Measurements from ENCODE around the gene CCDC71. TPM values are rescaled to one million over a fixed set of nuclear protein-coding genes. Genes with fewer than 3 reads are reported as not detected.

Gene CCDC71
- total RNA-seq, 1 experiment from 2014 or later, result 17.8 TPM

DNA sequence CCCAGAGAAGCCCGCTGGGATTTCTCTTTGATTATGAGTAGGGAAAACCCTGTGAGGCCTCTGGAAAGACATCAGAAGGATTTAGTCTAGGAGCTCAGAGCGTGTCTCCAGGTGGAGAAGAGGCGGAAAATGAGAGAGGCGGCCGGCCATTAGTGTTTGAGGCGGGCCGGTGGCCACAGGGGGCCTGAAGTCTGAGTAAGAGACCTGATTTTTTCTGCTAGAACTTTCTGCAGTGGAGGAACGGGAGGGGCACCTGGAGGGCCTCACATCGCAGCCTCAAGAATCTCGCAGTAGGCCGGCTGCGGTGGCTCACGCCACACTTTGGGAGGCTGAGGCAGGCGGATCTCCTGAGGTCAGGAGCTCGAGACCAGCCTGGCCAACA lies 33.8 kb upstream of the CCDC71 start:
- H3F3A ChIP-seq (ENCODE audit: insufficient read depth, low read depth), result no peaks in the 10 kb centered on the region
- H2AFZ ChIP-seq, result no peak overlapping the region
- DNase-seq, result no peak
- no peaks in the 10 kb centered on the region for H3K9me2 ChIP-seq (ENCODE audit: insufficient read depth)
- H3K4me2 ChIP-seq, result no peak overlapping the region
- intact Hi-C loops (cut with micrococcal nuclease; ENCODE audit: unreplicated experiment), result no loop called here
- TF ChIP-seq EZH2 (IDR thresholded peaks at IDR 0.05; ENCODE audit: low read depth), result no peak
- TF ChIP-seq, protein P1, sequence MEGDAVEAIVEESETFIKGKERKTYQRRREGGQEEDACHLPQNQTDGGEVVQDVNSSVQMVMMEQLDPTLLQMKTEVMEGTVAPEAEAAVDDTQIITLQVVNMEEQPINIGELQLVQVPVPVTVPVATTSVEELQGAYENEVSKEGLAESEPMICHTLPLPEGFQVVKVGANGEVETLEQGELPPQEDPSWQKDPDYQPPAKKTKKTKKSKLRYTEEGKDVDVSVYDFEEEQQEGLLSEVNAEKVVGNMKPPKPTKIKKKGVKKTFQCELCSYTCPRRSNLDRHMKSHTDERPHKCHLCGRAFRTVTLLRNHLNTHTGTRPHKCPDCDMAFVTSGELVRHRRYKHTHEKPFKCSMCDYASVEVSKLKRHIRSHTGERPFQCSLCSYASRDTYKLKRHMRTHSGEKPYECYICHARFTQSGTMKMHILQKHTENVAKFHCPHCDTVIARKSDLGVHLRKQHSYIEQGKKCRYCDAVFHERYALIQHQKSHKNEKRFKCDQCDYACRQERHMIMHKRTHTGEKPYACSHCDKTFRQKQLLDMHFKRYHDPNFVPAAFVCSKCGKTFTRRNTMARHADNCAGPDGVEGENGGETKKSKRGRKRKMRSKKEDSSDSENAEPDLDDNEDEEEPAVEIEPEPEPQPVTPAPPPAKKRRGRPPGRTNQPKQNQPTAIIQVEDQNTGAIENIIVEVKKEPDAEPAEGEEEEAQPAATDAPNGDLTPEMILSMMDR (conservative IDR thresholded peaks at IDR 0.05), result no peak
- no peaks in the 10 kb centered on the region for H3K79me2 ChIP-seq (ENCODE audit: low read depth)
- H3K27ac ChIP-seq, result no peak overlapping the region
- BruUV-seq (replicated peaks), result no TSS peak
- H3K4me1 ChIP-seq (replicated peaks; ENCODE audit: insufficient read depth), result no peaks in the 10 kb centered on the region
- no peaks in the 10 kb centered on the region for H3K27me3 ChIP-seq (ENCODE audit: insufficient read depth, low read depth)
- H3K36me3 ChIP-seq (ENCODE audit: low read depth), result no peaks in the 10 kb centered on the region
- no peak overlapping the region for H3K4me3 ChIP-seq
- POLR2A ChIA-PET (ENCODE audit: unreplicated experiment), result no interaction called here
- H4K20me1 ChIP-seq (ENCODE audit: insufficient read depth), result no peaks in the 10 kb centered on the region
- CTCF ChIA-PET, result no interaction called here
- H3K9me3 ChIP-seq (ENCODE audit: insufficient read depth, low read depth), result no peaks in the 10 kb centered on the region

DNA sequence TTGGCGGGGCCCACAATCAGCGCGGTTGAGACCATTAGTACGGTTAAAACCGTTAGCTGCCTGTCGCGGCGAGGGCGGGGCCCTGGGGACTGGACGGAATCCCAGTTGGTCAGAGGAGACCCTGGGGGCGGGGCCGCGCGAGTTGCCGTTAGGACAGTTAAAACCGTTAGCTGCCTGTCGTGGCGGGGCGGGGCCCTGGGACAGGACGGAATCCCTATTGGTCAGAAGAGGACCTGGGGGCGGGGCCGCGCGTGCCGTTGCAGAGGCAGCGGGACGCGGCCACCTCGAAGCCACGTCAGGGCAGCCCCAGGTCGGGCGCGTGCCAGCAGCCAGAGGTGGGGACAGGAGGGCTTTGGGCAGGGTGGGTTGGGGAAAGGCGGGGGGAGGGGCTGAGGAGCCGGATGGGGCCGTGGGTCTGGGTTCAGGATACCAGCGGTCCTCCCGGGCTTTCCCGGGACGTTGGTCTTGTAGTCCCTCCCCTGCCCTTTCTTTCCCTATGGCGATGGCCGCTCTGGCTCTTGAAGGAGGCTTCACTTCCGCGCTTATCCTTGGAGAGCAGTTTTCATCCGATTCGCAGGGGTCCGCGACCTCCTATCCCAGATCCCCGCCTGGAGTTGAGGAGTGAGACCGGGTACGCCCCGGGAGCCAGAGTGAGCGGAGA lies 33.2 kb upstream of the CCDC71 start:
- ChIA-PET POLR2A (ENCODE audit: unreplicated experiment) (no interaction called here), CTCF (no interaction called here)
- intact Hi-C loops (cut with micrococcal nuclease; ENCODE audit: unreplicated experiment), result no loop called here
- Histone ChIP-seq H3K27me3 (ENCODE audit: insufficient read depth, low read depth) (no peaks in the 10 kb centered on the region), H3K9me2 (ENCODE audit: insufficient read depth) (no peaks in the 10 kb centered on the region), H3F3A (ENCODE audit: insufficient read depth, low read depth) (no peaks in the 10 kb centered on the region), H3K36me3 (ENCODE audit: low read depth) (no peaks in the 10 kb centered on the region), H3K4me2 (no peak overlapping the region), H3K4me1 (replicated peaks; ENCODE audit: insufficient read depth) (no peaks in the 10 kb centered on the region), H4K20me1 (ENCODE audit: insufficient read depth) (no peaks in the 10 kb centered on the region), H3K9me3 (ENCODE audit: insufficient read depth, low read depth) (no peaks in the 10 kb centered on the region), H2AFZ (no peak overlapping the region), H3K79me2 (ENCODE audit: low read depth) (no peaks in the 10 kb centered on the region), H3K27ac (no peak overlapping the region), H3K4me3 (no peak overlapping the region)
- TF ChIP-seq, protein P1 (conservative IDR thresholded peaks at IDR 0.05), result no peak
- TF ChIP-seq EZH2 (IDR thresholded peaks at IDR 0.05; ENCODE audit: low read depth), result no peak
- peak in 1 of 2 experiments; percentile 4 for DNase-seq
- BruUV-seq (replicated peaks), result no TSS peak

DNA sequence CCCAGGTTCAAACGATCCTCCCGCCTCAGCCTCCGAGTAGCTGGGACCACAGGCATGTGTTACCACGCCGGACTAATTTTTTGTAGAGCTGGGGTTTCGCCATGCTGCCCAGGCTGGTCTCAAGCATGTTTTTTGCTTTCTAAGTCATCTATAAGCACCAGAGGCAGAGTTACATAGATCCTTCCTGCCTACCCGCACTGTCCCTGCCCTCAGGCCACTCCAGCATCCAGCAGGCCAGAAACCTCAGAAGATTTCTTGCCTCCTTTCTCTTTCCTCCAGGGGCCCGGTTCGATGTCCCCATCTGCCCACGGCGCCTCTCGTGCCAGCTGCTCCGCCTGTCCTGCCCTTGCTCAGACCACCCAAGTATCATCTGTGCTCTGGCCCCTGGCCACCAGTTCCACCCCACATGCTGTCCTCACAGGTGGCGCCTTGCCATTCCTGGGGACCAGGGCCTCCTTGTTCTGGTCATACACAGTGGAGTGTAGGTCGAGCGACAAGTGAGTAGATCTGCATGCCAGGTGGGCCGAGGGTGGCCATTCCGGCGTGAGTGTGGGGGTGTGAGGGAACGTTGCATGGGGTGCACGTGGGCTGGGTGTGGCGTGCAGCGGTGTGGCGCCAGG lies 32.6 kb upstream of the CCDC71 start:
- no peak for DNase-seq
- Histone ChIP-seq H3K27me3 (ENCODE audit: insufficient read depth, low read depth) (no peaks in the 10 kb centered on the region), H3K4me3 (no peak overlapping the region), H2AFZ (no peak overlapping the region), H3K9me2 (ENCODE audit: insufficient read depth) (no peaks in the 10 kb centered on the region), H3K79me2 (ENCODE audit: low read depth) (no peaks in the 10 kb centered on the region), H3K4me1 (replicated peaks; ENCODE audit: insufficient read depth) (no peaks in the 10 kb centered on the region), H3F3A (ENCODE audit: insufficient read depth, low read depth) (no peaks in the 10 kb centered on the region), H4K20me1 (ENCODE audit: insufficient read depth) (no peaks in the 10 kb centered on the region), H3K36me3 (ENCODE audit: low read depth) (no peaks in the 10 kb centered on the region), H3K9me3 (ENCODE audit: insufficient read depth, low read depth) (no peaks in the 10 kb centered on the region), H3K27ac (no peak overlapping the region), H3K4me2 (no peak overlapping the region)
- BruUV-seq (replicated peaks), result no TSS peak
- intact Hi-C loops (cut with micrococcal nuclease; ENCODE audit: unreplicated experiment), result no loop called here
- TF ChIP-seq, protein P1 (conservative IDR thresholded peaks at IDR 0.05), result no peak
- TF ChIP-seq EZH2 (IDR thresholded peaks at IDR 0.05; ENCODE audit: low read depth), result no peak
- ChIA-PET POLR2A (ENCODE audit: unreplicated experiment) (no interaction called here), CTCF (no interaction called here)
